Right ventricle myocardium inferior (tissue), 1 donor: ENCODE results near the gene MAB21L2. TPM values are rescaled to one million over a fixed set of nuclear protein-coding genes. Genes with fewer than 3 reads are reported as not detected.

Experiments
- ATAC-seq: fragments of 200-7000 bp; cut with Tn5 transposase; one replicate; pipeline ENCODE4 v1.9.1; 2020; ENCODE audit warnings: mild to moderate bottlenecking, moderate library complexity
- DNase-seq: peaks from one replicate; pipeline ENCODE4 v3.0.0; 2021; ENCODE audit errors: missing footprints
- intact Hi-C: fragments of 100-400 bp; cut with DNase I; formaldehyde crosslinking; loops from one replicate; pipeline ENCODE4 v1.11.0; 2022
- total RNA-seq: library from RNA; stranded (reverse); fragmentation: NEBNext Ultra II Directional; extraction: Animal tissue kit (Norgen Biotek cat#: 25700); gene quantifications from one replicate; pipeline ENCODE4 v1.2.1, GENCODE V29; 2021
- donor health status: DM: no; HTN: yes; CAD: no; lungs with severe emphysema.

The MAB21L2 gene
- total RNA-seq, 1 donor from 2014 or later, result not detected

- DNase-seq (no peak), ATAC-seq (no peak)
- intact Hi-C loops, result no loop called here
Observed at GRCh38 chr4:150590631-150591030, 8.7 kb downstream of the MAB21L2 start.

DNA sequence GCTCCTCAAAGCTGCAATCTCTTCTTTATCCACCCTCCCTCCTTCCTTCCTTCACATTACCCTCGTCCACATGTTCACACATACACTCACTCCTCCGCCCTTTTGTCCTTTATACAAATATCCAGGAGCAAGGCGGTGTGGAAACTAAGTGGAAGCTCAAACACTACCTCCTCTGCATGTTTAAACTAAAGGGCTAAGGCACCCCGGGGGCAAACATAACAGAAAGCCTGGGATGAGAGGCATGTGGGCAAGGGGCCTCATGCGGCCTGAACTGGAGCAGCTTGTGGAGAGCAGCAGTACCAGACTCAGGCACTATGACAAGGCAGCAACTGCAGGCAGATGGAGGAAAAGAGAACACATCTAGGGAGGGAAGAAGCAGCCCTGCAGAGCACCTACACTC, 9.5 kb downstream of the MAB21L2 start:
- DNase-seq, result no peak
- intact Hi-C loops, result no loop called here
- ATAC-seq, result no peak

DNA sequence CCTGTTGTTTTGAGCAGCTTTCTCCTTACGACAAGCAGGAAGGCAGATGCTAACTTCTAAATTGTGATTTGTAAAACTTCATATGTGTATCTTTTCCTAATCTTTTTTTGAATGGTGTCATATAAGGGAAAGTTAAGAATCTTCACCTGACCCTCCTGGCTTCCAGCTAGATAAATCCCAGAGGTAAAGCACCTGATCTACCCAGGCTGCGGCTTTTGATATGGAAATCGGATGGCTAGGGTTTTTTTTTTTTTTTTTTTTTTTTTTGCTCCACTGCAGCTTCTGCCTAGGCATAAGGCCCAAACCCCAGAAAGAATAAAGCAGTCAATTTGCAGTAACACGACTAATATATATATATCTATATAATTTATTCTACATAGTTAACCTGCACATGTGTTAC, 10.0 kb downstream of the MAB21L2 start:
- intact Hi-C loops, result no loop called here
- DNase-seq (no peak), ATAC-seq (no peak)

DNA sequence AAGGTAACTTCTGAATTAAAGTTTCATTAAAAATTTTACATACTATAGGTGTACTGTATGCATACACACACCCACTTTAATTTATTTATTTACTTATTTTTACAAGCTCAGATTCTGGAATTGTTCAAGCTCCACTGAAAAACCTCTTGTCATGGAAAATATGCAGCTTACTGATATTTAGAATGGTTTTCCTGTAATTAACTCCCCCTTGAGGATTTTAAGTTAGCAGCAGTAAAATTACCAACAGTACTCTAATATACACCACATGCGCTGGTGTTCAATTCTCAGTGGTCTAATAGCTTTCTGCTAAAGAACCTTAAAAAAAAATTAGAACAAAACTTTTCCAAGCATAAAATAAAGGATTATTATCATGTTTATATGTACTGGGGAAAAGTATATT, 12.0 kb downstream of the MAB21L2 start:
- intact Hi-C loops, result no loop called here
- ATAC-seq (no peak), DNase-seq (no peak)

DNA sequence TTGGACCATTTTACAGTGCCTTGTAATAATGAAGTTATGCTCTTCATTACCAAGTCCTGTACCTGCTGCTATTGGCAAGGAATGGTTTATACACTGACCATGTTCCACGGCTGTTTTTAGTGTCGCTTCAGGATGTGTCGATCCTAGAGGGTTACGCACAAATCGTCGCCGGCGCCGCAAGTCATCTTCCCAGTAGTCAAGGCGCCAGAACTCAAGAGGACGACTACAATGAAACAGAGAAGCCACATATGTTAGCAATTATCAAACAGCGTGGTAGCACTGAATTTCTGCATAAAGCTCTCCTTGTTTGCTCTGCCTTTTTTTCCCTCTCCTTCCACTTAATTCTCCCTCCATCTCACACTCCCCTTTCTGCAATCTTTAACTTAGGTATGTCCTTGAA, 17.0 kb downstream of the MAB21L2 start:
- no peak for ATAC-seq
- intact Hi-C loops, result no loop called here

GRCh38 chr4:150599547-150599946, 17.6 kb downstream of the MAB21L2 start:
- ATAC-seq (no peak), DNase-seq (no peak)
- intact Hi-C loops, result no loop called here

More for the DNA sequence above, 17.0 kb downstream of the MAB21L2 start:
- no peak for DNase-seq

DNA sequence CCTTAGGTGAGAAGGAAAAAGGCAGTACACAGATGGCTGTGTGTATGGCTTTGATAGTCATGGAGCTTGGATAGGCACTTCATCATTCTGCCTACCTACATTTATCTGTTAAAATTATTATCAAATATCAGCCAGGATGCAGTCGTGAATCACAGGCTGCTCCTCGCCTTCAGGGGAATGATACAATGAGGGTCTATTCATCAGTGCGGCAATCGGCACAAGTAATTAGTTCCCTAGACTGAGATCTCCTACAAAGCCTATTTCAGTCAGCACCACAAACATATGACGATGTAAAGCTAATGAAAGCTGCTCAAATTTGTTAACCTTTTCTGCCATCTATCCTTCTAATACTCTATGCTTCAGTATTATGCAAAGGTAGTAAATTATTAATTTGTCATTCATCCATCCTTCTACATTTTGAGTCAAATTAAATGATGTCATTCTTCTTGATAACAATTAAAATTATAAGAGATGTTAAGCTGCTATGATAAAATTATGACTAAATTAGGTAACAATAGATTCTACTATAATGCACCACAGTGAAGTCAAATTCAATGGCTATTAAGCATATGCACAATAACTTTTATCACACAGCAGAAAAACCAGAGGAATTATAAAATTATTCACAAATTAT, 19.0 kb downstream of the MAB21L2 start:
- DNase-seq (no peak), ATAC-seq (no peak)
- intact Hi-C loops, result no loop called here

GRCh38 chr4:150609131-150609530, 27.2 kb downstream of the MAB21L2 start:
- intact Hi-C loops, result no loop called here
- no peak for ATAC-seq
- DNase-seq, result no peak

GRCh38 chr4:150619042-150619441, 37.1 kb downstream of the MAB21L2 start:
- ATAC-seq (no peak), DNase-seq (no peak)
- intact Hi-C loops, result no loop called here

DNA sequence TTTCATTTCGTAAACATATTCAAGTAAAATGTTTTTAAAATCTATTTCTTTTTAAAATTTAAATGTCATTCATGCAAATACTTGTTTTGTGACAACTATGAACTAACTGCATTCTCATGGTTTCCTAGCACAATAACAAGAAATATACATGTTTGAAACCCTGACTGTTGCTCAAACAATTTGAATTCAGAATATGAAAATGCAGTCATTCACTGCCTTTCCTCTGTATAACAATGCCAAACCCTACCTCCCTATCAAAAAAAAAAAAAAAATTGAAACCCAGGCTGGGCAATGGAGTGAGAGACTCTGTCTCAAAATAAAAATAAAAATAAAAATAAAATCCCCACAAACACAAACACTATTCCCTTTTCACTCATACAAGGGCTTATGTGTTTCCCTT, 42.1 kb downstream of the MAB21L2 start:
- intact Hi-C loops, result no loop called here
- DNase-seq (no peak), ATAC-seq (no peak)

DNA sequence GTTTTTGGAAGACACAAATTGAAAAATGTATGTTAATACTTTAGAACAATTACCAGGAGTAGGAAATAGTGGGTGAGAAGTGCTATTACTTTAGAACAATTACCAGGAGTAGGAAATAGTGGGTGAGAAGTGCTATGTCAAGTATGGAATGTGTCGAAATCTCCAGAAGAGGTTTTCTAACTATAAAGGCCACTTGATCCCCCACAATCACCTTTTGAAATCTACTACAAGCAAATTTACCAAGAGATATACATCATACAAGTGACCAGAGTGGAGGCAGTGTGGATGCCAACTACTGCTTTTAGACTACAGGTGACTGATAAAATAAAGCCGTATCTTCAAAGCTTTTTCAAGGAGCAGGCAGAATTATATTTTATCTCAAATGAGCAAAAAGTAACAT, 43.1 kb downstream of the MAB21L2 start:
- intact Hi-C loops, result no loop called here
- ATAC-seq, result no peak
- no peak for DNase-seq

- no peak for DNase-seq
- intact Hi-C loops, result no loop called here
- ATAC-seq, result no peak
Observed at GRCh38 chr4:150628073-150628472, 46.1 kb downstream of the MAB21L2 start.

DNA sequence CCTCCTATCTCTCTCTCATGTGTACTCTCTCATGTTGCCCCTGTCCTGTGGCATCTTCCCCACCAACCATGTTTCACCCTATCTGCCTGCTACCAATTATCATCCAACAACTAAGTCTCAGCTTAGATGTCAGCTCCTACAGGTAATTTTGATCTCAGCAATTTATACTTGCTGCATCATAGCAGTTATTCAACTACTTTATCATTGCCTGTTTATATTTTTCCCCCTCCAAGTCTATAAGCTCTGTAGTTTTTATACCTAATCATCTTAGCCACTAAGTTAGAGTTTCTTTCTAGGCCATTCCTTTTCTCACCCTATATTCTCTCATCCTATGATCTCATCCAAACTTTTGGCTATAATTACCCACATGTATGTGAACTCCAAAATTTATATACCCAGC, 50.7 kb downstream of the MAB21L2 start:
- intact Hi-C loops, result no loop called here
- no peak for ATAC-seq
- no peak for DNase-seq
